GM11168 (cell line): ENCODE data around the gene DDX28.
"Not testable (repeated sequence)": the region's sequence is repeated elsewhere in the genome, so short reads cannot be mapped to it uniquely, and the experiment has no call there.

Experiments
- in situ Hi-C: fragments of 300-500 bp; cut with MboI; formaldehyde crosslinking; loops from one replicate; pipeline ENCODE4 v1.12.0; 2022; ENCODE audit warnings: low sequenced_read_pairs; ENCODE audit not compliant: unreplicated experiment

Gene DDX28

GRCh38 chr16:67975321-67976105, 47.5 kb downstream of the DDX28 start:
- in situ Hi-C loops = no loop called here

DNA sequence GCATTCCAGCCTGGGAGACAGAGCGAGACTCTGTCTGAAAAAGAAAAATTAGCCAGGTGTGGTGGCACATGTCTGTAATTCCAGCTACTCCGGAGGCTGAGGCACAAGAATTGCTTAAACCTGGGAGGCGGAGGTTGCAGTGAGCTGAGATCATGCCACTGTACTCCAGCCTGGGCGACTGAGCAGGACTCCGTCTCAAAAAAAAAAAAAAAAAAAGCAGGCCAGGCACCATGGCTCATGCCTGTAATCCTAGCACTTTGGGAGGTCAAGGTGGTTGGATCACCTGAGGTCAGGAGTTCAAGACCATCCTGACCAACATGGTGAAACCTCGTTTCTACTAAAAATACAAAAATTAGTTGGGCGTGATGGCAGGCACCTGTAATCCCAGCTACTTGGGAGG, 50.7 kb downstream of the DDX28 start:
- in situ Hi-C loops = not testable (repeated sequence)

DNA sequence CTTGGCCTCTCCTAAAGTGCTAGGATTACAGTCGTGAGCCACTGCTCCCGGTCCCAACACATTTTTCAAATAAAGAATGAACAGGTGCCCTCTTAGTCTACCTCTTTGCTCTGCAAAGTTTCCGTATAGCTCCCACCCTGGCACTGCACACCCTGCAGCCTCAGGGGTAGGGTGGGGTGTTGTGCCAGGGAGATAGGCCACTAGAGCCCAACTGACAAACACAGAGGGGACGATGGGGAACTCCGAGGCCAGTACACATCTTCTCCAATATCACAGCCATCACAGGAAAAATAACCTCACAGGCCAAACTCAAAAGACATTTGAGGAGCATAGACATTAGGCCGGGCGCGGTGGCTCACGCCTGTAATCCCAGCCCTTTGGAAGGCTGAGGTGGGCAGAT, 51.9 kb downstream of the DDX28 start:
- in situ Hi-C loops = no loop called here
